ENCODE measurements around the gene HOXA3. TPM values are rescaled to one million over a fixed set of nuclear protein-coding genes. Genes with fewer than 3 reads are reported as not detected.

The HOXA3 gene
- total and polyA plus RNA-seq, 4 donors: 1.9 to 10.7 (median 6.3) TPM

- TF ChIP-seq CTCF (IDR thresholded peaks at IDR 0.05; ENCODE audit: control extremely low read depth, extremely low read depth): no peak
- WGBS, 2 donors: 20 to 21% methylated on average over 18 of the region's 18 CpGs
- DNase-seq: peak in 2 of 3 donors; percentile 10 to 55
- Histone ChIP-seq H3K9me3 (ENCODE audit: control insufficient read depth in 4 of 4, insufficient read depth in 3 of 4, low read length in 3 of 4) (peaks cover 0 to 12% (median 0%) of the 10 kb centered on the region in 4 donors), H3K4me1 (ENCODE audit: control insufficient read depth in 5 of 5, insufficient read depth in 5 of 5, low read length in 5 of 5) (peaks cover 0 to 34% (median 7%) of the 10 kb centered on the region in 5 donors), H3K27ac (ENCODE audit: low read depth in 1 of 2, low read length in 1 of 2) (no peak overlapping the region), H3K4me3 (no peak overlapping the region), H3K36me3 (ENCODE audit: control insufficient read depth in 4 of 4, insufficient read depth in 4 of 4, low read length in 4 of 4) (no peaks in the 10 kb centered on the region), H3K27me3 (ENCODE audit: control insufficient read depth in 3 of 3, insufficient read depth in 3 of 3, low read length in 2 of 3) (peaks cover 0 to 88% (median 86%) of the 10 kb centered on the region in 3 donors), H3K9ac (ENCODE audit: insufficient read depth in 1 of 2, low read length in 2 of 2) (no peak overlapping the region)
- ATAC-seq (ENCODE audit: insufficient read depth, low FRiP score): no peak
Measured at GRCh38 chr7:27197137-27198042, 45.0 kb upstream of the HOXA3 start.

- no peak overlapping the region for H3K9ac ChIP-seq (ENCODE audit: insufficient read depth in 1 of 2, low read length in 2 of 2)
- no peak overlapping the region for H3K27ac ChIP-seq (ENCODE audit: low read depth in 1 of 2, low read length in 1 of 2)
- H3K36me3 ChIP-seq (ENCODE audit: control insufficient read depth in 4 of 4, insufficient read depth in 4 of 4, low read length in 4 of 4): no peaks in the 10 kb centered on the region
- no peak for ATAC-seq (ENCODE audit: insufficient read depth, low FRiP score)
- 1 to 2% methylated on average over 6 of the region's 6 CpGs for WGBS, 2 donors
- H3K9me3 ChIP-seq (ENCODE audit: control insufficient read depth in 4 of 4, insufficient read depth in 3 of 4, low read length in 3 of 4): peaks cover 0 to 9% (median 0%) of the 10 kb centered on the region in 4 donors
- peaks cover 3 to 88% (median 85%) of the 10 kb centered on the region in 3 donors for H3K27me3 ChIP-seq (ENCODE audit: control insufficient read depth in 3 of 3, insufficient read depth in 3 of 3, low read length in 2 of 3)
- peak; percentile 48 for TF ChIP-seq CTCF (IDR thresholded peaks at IDR 0.05; ENCODE audit: control extremely low read depth, extremely low read depth)
- no peak overlapping the region for H3K4me3 ChIP-seq
- H3K4me1 ChIP-seq (ENCODE audit: control insufficient read depth in 5 of 5, insufficient read depth in 5 of 5, low read length in 5 of 5): peaks cover 0 to 37% (median 7%) of the 10 kb centered on the region in 5 donors
- DNase-seq: peak; percentile 83 to 87 (median 86)
Measured at GRCh38 chr7:27196287-27196767, 43.9 kb upstream of the HOXA3 start.

GRCh38 chr7:27194686-27195379 is 42.5 kb upstream of the HOXA3 start:
- Histone ChIP-seq H3K27me3 (ENCODE audit: control insufficient read depth in 3 of 3, insufficient read depth in 3 of 3, low read length in 2 of 3) (peaks cover 3 to 91% (median 90%) of the 10 kb centered on the region in 3 donors), H3K4me3 (no peak overlapping the region), H3K36me3 (ENCODE audit: control insufficient read depth in 4 of 4, insufficient read depth in 4 of 4, low read length in 4 of 4) (no peaks in the 10 kb centered on the region), H3K4me1 (ENCODE audit: control insufficient read depth in 5 of 5, insufficient read depth in 5 of 5, low read length in 5 of 5) (peaks cover 0 to 25% (median 7%) of the 10 kb centered on the region in 5 donors), H3K9ac (ENCODE audit: insufficient read depth in 1 of 2, low read length in 2 of 2) (no peak overlapping the region), H3K27ac (ENCODE audit: low read depth in 1 of 2, low read length in 1 of 2) (no peak overlapping the region), H3K9me3 (ENCODE audit: control insufficient read depth in 4 of 4, insufficient read depth in 3 of 4, low read length in 3 of 4) (peaks cover 0 to 5% (median 0%) of the 10 kb centered on the region in 4 donors)
- DNase-seq (peak in 2 of 3 donors; percentile 10 to 19), ATAC-seq (ENCODE audit: insufficient read depth, low FRiP score) (no peak)
- no peak for TF ChIP-seq CTCF (IDR thresholded peaks at IDR 0.05; ENCODE audit: control extremely low read depth, extremely low read depth)
- WGBS, 2 donors: 33 to 38% methylated on average over 9 of the region's 9 CpGs

All from lung (tissue), 12 donors.